Prostate gland (tissue), 2 donors: Measurements from ENCODE around the gene BIRC5.

Experiments
- CTCF ChIP-seq, 4 experiments: fragments of 200-600 bp in 2 of 4; fragments of 450-650 bp in 2 of 4; sonication (generic) in 2 of 4; IDR thresholded peaks; 1 replicate in 3 of 4; 2 replicates in 1 of 4; pipeline ENCODE4 v1.5.1; 2016 to 2019; ENCODE audit warnings: antibody characterized with exemption in 4 of 4, mild to moderate bottlenecking in 2 of 4, moderate library complexity in 2 of 4
- POLR2AphosphoS5 ChIP-seq: sonication (generic); formaldehyde crosslinking; IDR thresholded peaks from one replicate; pipeline ENCODE4 v1.6.1; 2017; ENCODE audit warnings: antibody characterized with exemption

GRCh38 chr17:78237401-78238012, 23.5 kb downstream of the BIRC5 start:
- TF ChIP-seq CTCF (IDR thresholded peaks at IDR 0.05) (no peak), POLR2AphosphoS5 (no peak)
